Left renal pelvis (tissue), 4 donors: ENCODE data around the gene PSMA7. TPM values are rescaled to one million over a fixed set of nuclear protein-coding genes. Genes with fewer than 3 reads are reported as not detected.

Experiments
- DNase-seq, 4 donors: peaks; one replicate each; pipeline ENCODE4 v3.0.0-alpha.2; 2013; ENCODE audit warnings: low read depth in 4 of 4, low spot score in 3 of 4
- polyA plus RNA-seq, 4 donors: library from polyadenylated mRNA; unstranded; fragments of 120-200 nt; gene quantifications; one replicate each; pipeline ENCODE4 v1.2.1, GENCODE V29; 2013; ENCODE audit not compliant: insufficient read length in 4 of 4

PSMA7 gene
- polyA plus RNA-seq, 4 donors: 133 to 201 (median 164) TPM

GRCh38 chr20:62174021-62174804 lies 31.0 kb upstream of the PSMA7 start:
- no peak for DNase-seq

- no peak for DNase-seq
These were observed 29.5 kb upstream of the PSMA7 start for GRCh38 chr20:62172666-62173065.

- no peak for DNase-seq
These were observed 28.1 kb upstream of the PSMA7 start for GRCh38 chr20:62171245-62171644.

GRCh38 chr20:62170536-62170935 lies 27.3 kb upstream of the PSMA7 start:
- DNase-seq: no peak

DNA sequence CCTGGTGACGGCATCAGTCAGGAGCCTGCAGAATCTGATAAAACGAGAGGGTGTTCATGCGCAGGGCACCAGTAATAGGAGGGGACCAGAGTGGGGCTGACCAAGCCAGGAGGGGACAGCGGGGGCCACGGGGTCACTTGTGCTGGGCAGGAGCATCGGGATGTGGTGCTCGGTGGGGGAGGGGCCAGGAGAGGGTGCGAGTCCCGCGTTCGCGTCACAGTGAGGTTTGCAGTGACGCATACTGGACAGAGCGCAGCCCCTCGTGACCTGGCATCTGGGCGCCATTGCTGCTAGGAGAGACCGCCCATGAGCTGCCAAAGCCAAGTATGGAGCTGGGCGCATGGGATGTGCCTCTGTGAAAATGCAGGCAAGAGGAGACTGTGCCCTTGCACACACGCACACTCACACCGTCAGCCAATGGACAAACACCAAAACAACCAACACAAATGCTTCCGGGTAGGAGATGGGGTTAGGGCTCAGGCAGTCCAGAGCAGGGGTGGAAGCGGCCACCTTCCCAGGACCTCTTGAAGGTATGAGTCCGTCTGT lies 25.8 kb upstream of the PSMA7 start:
- DNase-seq: no peak

GRCh38 chr20:62168061-62168460 lies 24.9 kb upstream of the PSMA7 start:
- DNase-seq: no peak

- DNase-seq: no peak
These were observed 24.3 kb upstream of the PSMA7 start for GRCh38 chr20:62167474-62167873.

DNA sequence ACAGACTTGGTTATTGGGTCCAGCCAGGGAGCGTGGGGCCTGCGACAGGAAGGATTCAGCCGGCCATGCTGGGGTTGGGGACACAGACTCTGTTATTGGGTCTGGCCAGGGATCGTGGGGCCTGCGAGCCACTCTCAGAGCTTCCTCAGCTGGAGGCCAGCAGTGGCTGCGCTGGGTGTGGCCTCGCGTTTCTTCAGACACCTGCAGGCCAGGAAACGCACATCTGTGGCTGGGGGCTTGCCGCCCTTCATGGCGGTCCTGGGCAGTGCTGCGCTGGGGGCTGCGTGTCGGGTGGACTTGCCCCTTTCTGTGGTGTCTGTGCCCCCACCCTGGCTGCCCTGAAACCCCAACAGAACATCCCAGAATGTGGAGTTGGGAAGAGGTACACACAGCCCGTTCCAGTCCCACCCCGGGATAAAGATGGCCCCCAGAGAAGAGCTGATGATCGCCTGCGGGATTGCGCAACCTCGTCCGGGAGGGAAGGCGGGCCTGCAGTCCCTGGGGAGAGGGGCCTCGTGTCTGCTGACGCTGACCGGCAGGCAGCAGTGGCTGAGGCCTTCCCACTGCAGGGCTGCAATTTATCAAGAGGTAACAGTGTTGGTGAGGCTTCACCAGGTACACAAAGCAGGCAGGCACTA lies 22.7 kb upstream of the PSMA7 start:
- DNase-seq: no peak

DNA sequence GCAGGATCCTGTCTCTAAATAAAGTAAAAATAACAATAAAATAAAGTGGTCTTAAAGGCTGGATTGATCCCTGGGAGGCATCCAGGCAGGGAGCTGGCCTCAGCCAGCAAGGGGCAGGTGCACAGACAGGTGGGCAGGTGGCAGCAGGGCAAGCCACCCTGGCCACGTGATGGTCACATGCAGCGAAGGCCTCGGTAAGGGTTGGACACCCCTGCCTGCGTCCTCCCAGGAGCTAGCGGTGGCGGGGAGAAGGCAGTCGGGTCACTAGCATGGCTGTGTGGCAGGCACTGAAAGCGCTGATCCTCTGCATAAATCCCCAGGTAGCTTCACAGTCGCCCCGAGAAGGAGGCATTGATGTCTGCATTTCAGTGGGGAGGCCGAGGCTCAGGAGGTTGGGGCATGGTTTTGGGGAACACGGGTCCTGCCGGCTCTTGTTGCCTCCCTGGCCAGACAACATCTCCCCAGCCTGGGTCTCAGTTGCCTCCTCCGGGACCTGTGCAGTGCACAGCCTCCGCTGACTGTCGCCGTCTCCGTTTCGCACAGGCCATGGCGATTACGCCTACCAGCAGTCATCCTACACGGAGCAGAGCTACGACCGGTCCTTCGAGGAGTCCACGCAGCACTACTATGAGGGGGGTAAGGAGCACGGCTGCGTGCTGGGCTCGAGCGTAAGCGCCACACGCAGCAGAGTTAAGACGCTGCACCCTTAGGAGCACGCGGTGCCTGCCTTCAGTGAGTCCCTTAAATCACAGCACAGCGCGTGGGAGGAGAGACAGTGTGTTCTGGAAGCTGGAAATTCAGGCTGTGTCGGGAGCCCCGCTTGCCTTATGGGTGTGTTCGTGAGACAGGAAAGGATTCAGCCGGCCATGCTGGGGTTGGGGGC lies 21.9 kb upstream of the PSMA7 start:
- no peak for DNase-seq

GRCh38 chr20:62163986-62164762 lies 21.0 kb upstream of the PSMA7 start:
- no peak for DNase-seq

GRCh38 chr20:62163485-62163865 lies 20.3 kb upstream of the PSMA7 start:
- DNase-seq: no peak

- no peak for DNase-seq
These were observed 19.7 kb upstream of the PSMA7 start for GRCh38 chr20:62162765-62163484.

DNA sequence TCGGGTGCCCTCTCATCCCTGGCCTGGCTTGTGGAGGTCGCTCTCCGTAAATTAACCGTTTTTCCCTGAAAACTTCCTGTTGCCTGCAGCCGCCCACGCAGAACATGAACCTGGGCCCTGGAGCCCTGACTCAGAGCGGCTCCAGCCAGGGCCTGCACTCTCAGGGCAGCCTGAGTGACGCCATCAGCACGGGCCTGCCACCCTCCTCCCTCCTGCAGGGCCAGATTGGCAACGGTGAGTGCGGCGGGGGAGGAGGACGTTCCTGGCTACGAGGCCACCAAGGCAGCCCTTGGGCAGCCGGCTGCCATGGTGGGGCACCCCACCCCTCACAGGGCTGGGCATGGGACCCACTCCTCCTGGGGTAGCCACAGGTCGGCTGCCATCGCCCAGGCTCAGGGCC lies 18.2 kb upstream of the PSMA7 start:
- DNase-seq: no peak

DNA sequence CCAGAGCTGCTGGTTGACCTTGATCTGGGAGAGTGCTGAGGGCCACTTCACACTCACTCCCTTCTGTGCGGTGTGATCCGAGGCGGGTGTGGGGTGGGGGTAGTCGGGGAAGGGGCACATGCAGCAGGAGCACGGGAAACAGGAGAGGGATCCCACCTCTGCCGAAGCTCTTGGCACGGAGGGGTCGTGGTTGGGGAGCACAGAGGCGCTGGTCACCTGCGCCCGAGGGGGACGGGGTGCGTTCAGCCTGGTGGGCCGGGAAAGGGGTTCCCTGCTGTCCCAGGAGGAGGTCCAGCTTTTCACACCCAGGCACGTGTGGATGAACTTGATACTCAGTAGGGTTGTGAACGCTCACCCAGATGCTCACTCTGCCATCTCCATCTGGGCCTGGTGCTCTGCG lies 17.7 kb upstream of the PSMA7 start:
- no peak for DNase-seq

DNA sequence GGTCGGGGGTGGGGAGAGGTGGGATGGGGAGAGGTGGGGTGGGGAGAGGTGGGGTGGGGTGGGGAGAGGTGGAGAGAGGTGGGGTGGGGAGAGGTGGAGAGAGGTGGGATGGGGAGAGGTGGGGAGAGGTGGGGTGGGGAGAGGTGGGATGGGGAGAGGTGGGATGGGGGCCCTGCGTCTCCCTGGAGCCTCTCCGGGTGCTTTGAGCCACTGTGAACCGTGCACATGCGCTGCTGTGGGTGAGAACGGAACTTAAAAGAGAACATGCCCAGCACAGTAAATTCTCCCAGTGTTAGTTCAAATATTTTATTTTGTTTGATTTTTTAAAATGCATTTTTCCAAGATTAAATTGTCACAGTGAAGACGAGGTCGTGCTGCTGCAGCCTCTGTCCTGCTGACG lies 17.1 kb upstream of the PSMA7 start:
- no peak for DNase-seq

- DNase-seq: no peak
These were observed 16.6 kb upstream of the PSMA7 start for GRCh38 chr20:62159839-62160238.

GRCh38 chr20:62159052-62159451 lies 15.9 kb upstream of the PSMA7 start:
- DNase-seq: no peak

GRCh38 chr20:62158541-62158940 lies 15.3 kb upstream of the PSMA7 start:
- no peak for DNase-seq

DNA sequence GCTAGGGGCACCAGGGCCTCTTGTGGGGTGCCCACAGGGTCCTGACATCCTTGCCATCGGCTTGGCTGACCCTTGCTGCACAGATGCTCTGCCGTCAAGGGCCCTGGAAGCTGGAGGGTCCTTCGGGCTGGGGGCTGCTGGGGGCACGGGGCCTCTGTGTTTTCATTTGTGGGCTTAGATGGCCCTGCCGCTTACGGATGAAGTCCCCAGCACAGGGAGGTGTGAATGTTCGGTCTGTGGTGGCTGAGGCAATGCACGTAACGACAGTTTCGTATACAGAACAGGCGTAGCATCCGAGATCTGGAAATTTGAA lies 14.8 kb upstream of the PSMA7 start:
- no peak for DNase-seq
